HepG2 (cell line): ENCODE results near the gene KDR. TPM values are rescaled to one million over a fixed set of nuclear protein-coding genes. Genes with fewer than 3 reads are reported as not detected.

Experiments
- ATAC-seq: fragments of 200-7000 bp; cut with Tn5 transposase; 3 replicates; pipeline ENCODE4 v1.9.1; 2020; ENCODE audit warnings: mild to moderate bottlenecking, moderate library complexity
- BruUV-seq: library from RNA; stranded (reverse); fragments of 400-500 nt; replicated peaks from 2 replicates; lab custom pipeline; 2021; lab: Mats Ljungman, UMichigan
- CTCF ChIA-PET: fragments of 300-600 bp; formaldehyde crosslinking; extraction: SDS; loops from one replicate; lab custom pipeline; 2021; ENCODE audit warnings: low total read pairs, inconsistent platforms, low intra/inter-chr PET ratio; lab: Yijun Ruan, JAX
- POLR2A ChIA-PET: fragments of 350-600 bp; sonication (Branson Sonifier 250); formaldehyde crosslinking; loops from one replicate; lab custom pipeline; 2020; ENCODE audit warnings: antibody characterized with exemption, inconsistent platforms; lab: Yijun Ruan, JAX
- DNase-seq: peaks from one replicate; pipeline ENCODE4 v3.0.0-alpha.2; 2015; ENCODE audit warnings: low spot score
- FAIRE-seq: peaks from 3 replicates; lab custom pipeline; 2011; peaks lifted over from hg19 to GRCh38; lab: Jason Lieb, UNC
- H2AFZ ChIP-seq: one replicate; pipeline ENCODE4 v1.6.1; 2011; ENCODE audit warnings: low read length, inconsistent platforms
- H3K27ac ChIP-seq: fragments of 300-600 bp; 3 replicates; pipeline ENCODE4 v1.8.0; 2011; ENCODE audit warnings: mixed run types, mild to moderate bottlenecking, mixed read lengths, low read length, inconsistent platforms; ENCODE audit not compliant: insufficient read depth; ENCODE audit errors: extremely low read length
- H3K27me3 ChIP-seq, 2 experiments: fragments of 200-600 bp in 1 of 2; 2 replicates in 1 of 2; 3 replicates in 1 of 2; pipeline versions ENCODE4 v1.6.0 to v1.8.0; 2011; ENCODE audit warnings: low read length in 2 of 2, mild to moderate bottlenecking in 2 of 2, moderate library complexity in 2 of 2, inconsistent platforms in 1 of 2; ENCODE audit not compliant: insufficient read depth in 2 of 2, control insufficient read depth in 1 of 2
- H3K36me3 ChIP-seq, 2 experiments: fragments of 200-600 bp in 1 of 2; replicated peaks in 1 of 2; 2 replicates in 1 of 2; 3 replicates in 1 of 2; pipeline versions ENCODE4 v1.5.1 to v1.8.0; 2011; ENCODE audit warnings: low read length in 2 of 2, inconsistent platforms in 1 of 2; ENCODE audit not compliant: insufficient read depth in 2 of 2, control insufficient read depth in 1 of 2
- H3K4me1 ChIP-seq: 2 replicates; pipeline ENCODE4 v1.5.1; 2012; ENCODE audit warnings: low read length, inconsistent platforms; ENCODE audit not compliant: insufficient read depth
- H3K4me2 ChIP-seq: 2 replicates; pipeline ENCODE4 v1.6.0; 2011; ENCODE audit warnings: low read depth, low read length, inconsistent platforms
- H3K4me3 ChIP-seq, 3 experiments: fragments of 200-600 bp in 1 of 3; sonication (generic), shearing (Covaris generic) in 1 of 3; replicated peaks in 1 of 3; 2 replicates each; pipeline ENCODE4 v1.5.1; 2011 to 2016; ENCODE audit warnings: low read length in 3 of 3, inconsistent platforms in 2 of 3, low read depth in 2 of 3, mild to moderate bottlenecking in 2 of 3, control low read depth in 1 of 3, mixed read lengths in 1 of 3; ENCODE audit not compliant: insufficient read depth in 1 of 3
- H3K79me2 ChIP-seq: one replicate; pipeline ENCODE4 v1.6.1; 2011; ENCODE audit warnings: low read length, inconsistent platforms; ENCODE audit not compliant: insufficient read depth
- H3K9ac ChIP-seq: 2 replicates; pipeline ENCODE4 v1.6.0; 2011; ENCODE audit warnings: mild to moderate bottlenecking, low read depth, low read length, inconsistent platforms; ENCODE audit not compliant: insufficient read depth
- H3K9me3 ChIP-seq: 2 replicates; pipeline ENCODE4 v1.5.1; 2012; ENCODE audit warnings: mild to moderate bottlenecking, low read length
- H4K20me1 ChIP-seq: 2 replicates; pipeline ENCODE4 v1.6.0; 2011; ENCODE audit warnings: inconsistent platforms, mild to moderate bottlenecking, low read length, moderate library complexity; ENCODE audit not compliant: insufficient read depth
- NBN ChIP-seq: fragments of 450-650 bp; conservative IDR thresholded peaks from 2 replicates; pipeline ENCODE4 v1.6.1; 2017
- SMAD1 ChIP-seq: sonication (generic); formaldehyde crosslinking; IDR thresholded peaks from 2 replicates; pipeline ENCODE4 v1.4.0; 2020; ENCODE audit warnings: missing genetic modification reagents, low read depth, mild to moderate bottlenecking, borderline replicate concordance
- TP53 ChIP-seq: sonication (generic); formaldehyde crosslinking; conservative IDR thresholded peaks from 2 replicates; pipeline ENCODE4 v1.4.0; 2020; ENCODE audit warnings: missing genetic modification reagents
- ZMYM2 ChIP-seq: sonication (generic); formaldehyde crosslinking; IDR thresholded peaks from 2 replicates; pipeline ENCODE4 v1.8.0; 2022; ENCODE audit warnings: mild to moderate bottlenecking, missing genetic modification reagents
- ZNF264 ChIP-seq: sonication (generic); formaldehyde crosslinking; IDR thresholded peaks from 2 replicates; pipeline ENCODE4 v1.4.0; 2020; ENCODE audit warnings: missing genetic modification reagents
- ZNF484 ChIP-seq: sonication (generic); formaldehyde crosslinking; IDR thresholded peaks from 2 replicates; pipeline ENCODE4 v1.5.1; 2020; ENCODE audit warnings: mild to moderate bottlenecking, low read depth, missing genetic modification reagents, borderline replicate concordance
- ZNF720 ChIP-seq: sonication (generic); formaldehyde crosslinking; IDR thresholded peaks from 2 replicates; pipeline ENCODE4 v1.4.0; 2020; ENCODE audit warnings: missing genetic modification reagents
- ZNF782 ChIP-seq: sonication (generic); formaldehyde crosslinking; IDR thresholded peaks from 2 replicates; pipeline ENCODE4 v1.4.0; 2020; ENCODE audit warnings: missing genetic modification reagents, mild to moderate bottlenecking, borderline replicate concordance
- WGBS: methylation state at CpG from one replicate; pipeline ENCODE4 v1.1.6; 2017; ENCODE audit warnings: low lambda C conversion rate; 5-methylcytosine and 5-hydroxymethylcytosine counted together
- in situ Hi-C: cut with HindIII; loops from 2 replicates; pipeline ENCODE4 v1.10.0; 2017; ENCODE audit warnings: low pct_unique_long_range_greater_than_20kb; ENCODE audit not compliant: extremely low pct_ligation_motif_present
- intact Hi-C: fragments of 100-400 bp; cut with micrococcal nuclease; formaldehyde crosslinking; loops from one replicate; pipeline ENCODE4 v1.10.0; 2022; ENCODE audit not compliant: unreplicated experiment
- polyA plus RNA-seq, 8 experiments: library from polyadenylated mRNA; depleted of rRNA in 3 of 8; stranded (reverse) in 7 of 8; unstranded in 1 of 8; fragments of >200 nt; fragmentation: Illumina TruSeq in 4 of 8; extraction: Trizol in 4 of 8; gene quantifications; 2 replicates each; pipeline versions ENCODE4 v1.2.1 to v1.2.3, GENCODE V29; 2011 to 2016; ENCODE audit warnings: low read depth in 4 of 8, missing spikeins in 1 of 8, mixed read lengths in 1 of 8; ENCODE audit not compliant: insufficient read depth in 1 of 8
- total RNA-seq, 5 experiments: library from RNA; depleted of rRNA; stranded (reverse); fragments of >200 nt; fragmentation: Illumina TruSeq; extraction: Trizol; gene quantifications; 2 replicates each; pipeline ENCODE4 v1.2.3, GENCODE V29; 2016; ENCODE audit warnings: low read depth in 1 of 5
- TF ChIP-seq, protein P1 (sequence below): sonication (generic); formaldehyde crosslinking; IDR thresholded peaks from 2 replicates; pipeline ENCODE4 v1.9.0; 2021; ENCODE audit warnings: missing genetic modification reagents, mild to moderate bottlenecking, borderline replicate concordance
- TF ChIP-seq, protein P2 (sequence below), 2 experiments: sonication (generic) in 1 of 2; formaldehyde crosslinking in 1 of 2; IDR thresholded peaks; 2 replicates each; pipeline versions ENCODE4 v1.6.1 to v1.9.0; 2014 to 2022; ENCODE audit warnings: antibody characterized with exemption in 1 of 2, borderline replicate concordance in 1 of 2, inconsistent platforms in 1 of 2, low read depth in 1 of 2, missing genetic modification reagents in 1 of 2
- TF ChIP-seq, protein P3 (sequence below): sonication (generic); formaldehyde crosslinking; IDR thresholded peaks from 2 replicates; pipeline ENCODE4 v1.8.0; 2022; ENCODE audit warnings: mild to moderate bottlenecking, missing genetic modification reagents, moderate library complexity
- TF ChIP-seq, protein P4 (sequence below): sonication (generic); formaldehyde crosslinking; IDR thresholded peaks from 2 replicates; pipeline ENCODE4 v1.4.0; 2020; ENCODE audit warnings: missing genetic modification reagents, borderline replicate concordance

KDR gene
- total and polyA plus RNA-seq, 2 of the 13 experiments (the other 11 are each of a cell fraction or from before 2014, with no cell fraction given), result not detected

DNA sequence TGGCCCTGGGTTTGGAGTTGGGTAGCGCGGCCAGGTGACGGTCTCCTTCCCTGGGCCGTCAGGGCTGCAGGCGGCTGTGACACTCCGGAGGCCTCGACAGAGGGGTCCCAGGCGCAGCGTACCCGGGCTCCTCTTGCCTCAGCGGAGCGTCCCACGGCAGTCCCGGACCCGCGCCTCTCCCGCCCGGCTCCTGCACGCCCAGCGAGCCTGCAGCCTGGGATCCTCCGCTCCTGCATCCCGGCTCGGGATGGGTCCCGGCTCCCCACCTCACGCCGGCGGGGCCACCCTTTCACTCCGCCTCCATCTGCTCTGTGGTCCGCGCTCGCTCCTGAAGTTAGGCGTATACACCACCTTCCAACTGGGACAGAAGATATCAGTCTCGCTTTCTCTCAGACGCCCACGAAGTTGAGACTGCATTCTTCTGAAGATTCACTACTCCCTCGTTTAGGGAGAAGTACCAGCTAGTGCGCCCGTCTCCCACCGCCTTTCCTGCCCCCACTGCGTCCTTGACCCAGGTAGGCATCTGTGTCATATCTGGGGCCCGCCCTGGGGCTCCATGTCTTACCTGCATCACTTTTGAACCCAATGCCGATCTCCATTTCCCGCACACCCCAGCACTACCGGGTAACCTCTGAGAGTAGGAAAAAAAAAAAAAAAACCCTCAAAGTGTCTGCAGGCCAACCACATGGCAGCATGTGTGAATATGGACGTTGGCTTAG lies 32.3 kb upstream of the KDR start:
- ATAC-seq, result peak; percentile 31; the same call in 2 of the 3 replicates
- TF ChIP-seq SMAD1, result no peak
- TF ChIP-seq, protein P1, sequence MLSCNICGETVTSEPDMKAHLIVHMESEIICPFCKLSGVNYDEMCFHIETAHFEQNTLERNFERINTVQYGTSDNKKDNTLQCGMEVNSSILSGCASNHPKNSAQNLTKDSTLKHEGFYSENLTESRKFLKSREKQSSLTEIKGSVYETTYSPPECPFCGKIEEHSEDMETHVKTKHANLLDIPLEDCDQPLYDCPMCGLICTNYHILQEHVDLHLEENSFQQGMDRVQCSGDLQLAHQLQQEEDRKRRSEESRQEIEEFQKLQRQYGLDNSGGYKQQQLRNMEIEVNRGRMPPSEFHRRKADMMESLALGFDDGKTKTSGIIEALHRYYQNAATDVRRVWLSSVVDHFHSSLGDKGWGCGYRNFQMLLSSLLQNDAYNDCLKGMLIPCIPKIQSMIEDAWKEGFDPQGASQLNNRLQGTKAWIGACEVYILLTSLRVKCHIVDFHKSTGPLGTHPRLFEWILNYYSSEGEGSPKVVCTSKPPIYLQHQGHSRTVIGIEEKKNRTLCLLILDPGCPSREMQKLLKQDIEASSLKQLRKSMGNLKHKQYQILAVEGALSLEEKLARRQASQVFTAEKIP (CRISPR knock-in tag), result no peak
- TF ChIP-seq TP53 (CRISPR knock-in tag), result no peak
- TF ChIP-seq, protein P2, sequence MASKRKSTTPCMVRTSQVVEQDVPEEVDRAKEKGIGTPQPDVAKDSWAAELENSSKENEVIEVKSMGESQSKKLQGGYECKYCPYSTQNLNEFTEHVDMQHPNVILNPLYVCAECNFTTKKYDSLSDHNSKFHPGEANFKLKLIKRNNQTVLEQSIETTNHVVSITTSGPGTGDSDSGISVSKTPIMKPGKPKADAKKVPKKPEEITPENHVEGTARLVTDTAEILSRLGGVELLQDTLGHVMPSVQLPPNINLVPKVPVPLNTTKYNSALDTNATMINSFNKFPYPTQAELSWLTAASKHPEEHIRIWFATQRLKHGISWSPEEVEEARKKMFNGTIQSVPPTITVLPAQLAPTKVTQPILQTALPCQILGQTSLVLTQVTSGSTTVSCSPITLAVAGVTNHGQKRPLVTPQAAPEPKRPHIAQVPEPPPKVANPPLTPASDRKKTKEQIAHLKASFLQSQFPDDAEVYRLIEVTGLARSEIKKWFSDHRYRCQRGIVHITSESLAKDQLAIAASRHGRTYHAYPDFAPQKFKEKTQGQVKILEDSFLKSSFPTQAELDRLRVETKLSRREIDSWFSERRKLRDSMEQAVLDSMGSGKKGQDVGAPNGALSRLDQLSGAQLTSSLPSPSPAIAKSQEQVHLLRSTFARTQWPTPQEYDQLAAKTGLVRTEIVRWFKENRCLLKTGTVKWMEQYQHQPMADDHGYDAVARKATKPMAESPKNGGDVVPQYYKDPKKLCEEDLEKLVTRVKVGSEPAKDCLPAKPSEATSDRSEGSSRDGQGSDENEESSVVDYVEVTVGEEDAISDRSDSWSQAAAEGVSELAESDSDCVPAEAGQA (IDR thresholded peaks at IDR 0.05; ENCODE audit: low read depth), result no peak
- TF ChIP-seq, protein P2 (CRISPR knock-in tag; IDR thresholded peaks at IDR 0.05; ENCODE audit: borderline replicate concordance), result no peak
- no peak for TF ChIP-seq ZNF720 (CRISPR knock-in tag)
- TF ChIP-seq NBN, result no peak
- TF ChIP-seq, protein P3, sequence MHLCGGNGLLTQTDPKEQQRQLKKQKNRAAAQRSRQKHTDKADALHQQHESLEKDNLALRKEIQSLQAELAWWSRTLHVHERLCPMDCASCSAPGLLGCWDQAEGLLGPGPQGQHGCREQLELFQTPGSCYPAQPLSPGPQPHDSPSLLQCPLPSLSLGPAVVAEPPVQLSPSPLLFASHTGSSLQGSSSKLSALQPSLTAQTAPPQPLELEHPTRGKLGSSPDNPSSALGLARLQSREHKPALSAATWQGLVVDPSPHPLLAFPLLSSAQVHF (CRISPR knock-in tag), result no peak
- no peak for TF ChIP-seq ZNF484 (CRISPR knock-in tag)
- TF ChIP-seq ZNF264 (CRISPR knock-in tag), result no peak
- no peak for TF ChIP-seq ZNF782 (CRISPR knock-in tag)
- no peak for TF ChIP-seq ZMYM2
- TF ChIP-seq, protein P4, sequence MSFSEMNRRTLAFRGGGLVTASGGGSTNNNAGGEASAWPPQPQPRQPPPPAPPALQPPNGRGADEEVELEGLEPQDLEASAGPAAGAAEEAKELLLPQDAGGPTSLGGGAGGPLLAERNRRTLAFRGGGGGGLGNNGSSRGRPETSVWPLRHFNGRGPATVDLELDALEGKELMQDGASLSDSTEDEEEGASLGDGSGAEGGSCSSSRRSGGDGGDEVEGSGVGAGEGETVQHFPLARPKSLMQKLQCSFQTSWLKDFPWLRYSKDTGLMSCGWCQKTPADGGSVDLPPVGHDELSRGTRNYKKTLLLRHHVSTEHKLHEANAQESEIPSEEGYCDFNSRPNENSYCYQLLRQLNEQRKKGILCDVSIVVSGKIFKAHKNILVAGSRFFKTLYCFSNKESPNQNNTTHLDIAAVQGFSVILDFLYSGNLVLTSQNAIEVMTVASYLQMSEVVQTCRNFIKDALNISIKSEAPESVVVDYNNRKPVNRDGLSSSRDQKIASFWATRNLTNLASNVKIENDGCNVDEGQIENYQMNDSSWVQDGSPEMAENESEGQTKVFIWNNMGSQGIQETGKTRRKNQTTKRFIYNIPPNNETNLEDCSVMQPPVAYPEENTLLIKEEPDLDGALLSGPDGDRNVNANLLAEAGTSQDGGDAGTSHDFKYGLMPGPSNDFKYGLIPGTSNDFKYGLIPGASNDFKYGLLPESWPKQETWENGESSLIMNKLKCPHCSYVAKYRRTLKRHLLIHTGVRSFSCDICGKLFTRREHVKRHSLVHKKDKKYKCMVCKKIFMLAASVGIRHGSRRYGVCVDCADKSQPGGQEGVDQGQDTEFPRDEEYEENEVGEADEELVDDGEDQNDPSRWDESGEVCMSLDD (CRISPR knock-in tag), result no peak

More for the DNA sequence above, 32.3 kb upstream of the KDR start:
- CTCF ChIA-PET, result no interaction called here
- Histone ChIP-seq H3K4me1 (no peaks in the 10 kb centered on the region), H3K27ac (no peak overlapping the region), H3K4me2 (no peak overlapping the region), H4K20me1 (no peaks in the 10 kb centered on the region), H2AFZ (no peak overlapping the region), H3K36me3 (no peaks in the 10 kb centered on the region), H3K27me3 (peaks cover 0 to 6% of the 10 kb centered on the region in 2 experiments; a peak in 3 of 5 replicates), H3K9ac (no peak overlapping the region), H3K79me2 (no peaks in the 10 kb centered on the region), H3K4me3 (no peak overlapping the region), H3K9me3 (no peaks in the 10 kb centered on the region)
- no peak for DNase-seq
- no TSS peak for BruUV-seq
- POLR2A ChIA-PET, result no interaction called here
- FAIRE-seq, result no peak
- intact Hi-C loops, result no loop called here
- 43% methylated on average over 27 of the region's 45 CpGs for WGBS
- in situ Hi-C loops, result no loop called here
